UCSD-AML1 (cell line): ENCODE results near the gene TTI1.

ENCODE experiments used
- DNase-seq: peaks from one replicate; lab custom pipeline; 2025; ENCODE audit not compliant: unreplicated experiment; lab: John Stamatoyannopoulos, UW

Gene TTI1

GRCh38 chr20:37939701-37940560 is 93.3 kb downstream of the TTI1 start:
- DNase-seq, result no peak

DNA sequence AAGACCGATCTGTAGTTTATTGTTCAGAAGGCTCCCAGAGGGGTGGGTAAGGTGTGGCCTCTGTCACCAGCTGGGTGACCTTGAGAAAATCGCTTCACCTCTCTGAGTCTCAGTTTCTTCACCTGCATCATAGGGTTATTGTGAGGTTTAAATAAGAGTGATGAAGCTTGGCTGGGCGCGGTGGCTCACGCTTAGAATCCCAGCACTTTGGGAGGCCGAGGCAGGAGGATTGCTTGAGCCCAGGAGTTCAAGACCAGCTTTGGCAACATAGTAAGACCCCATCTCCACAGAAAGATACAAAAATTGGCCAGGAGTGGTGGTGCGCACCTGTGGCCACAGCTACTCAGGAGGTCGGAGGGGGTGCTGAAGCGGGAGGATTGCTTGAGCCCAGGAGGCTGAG is 94.3 kb downstream of the TTI1 start:
- DNase-seq, result no peak

DNA sequence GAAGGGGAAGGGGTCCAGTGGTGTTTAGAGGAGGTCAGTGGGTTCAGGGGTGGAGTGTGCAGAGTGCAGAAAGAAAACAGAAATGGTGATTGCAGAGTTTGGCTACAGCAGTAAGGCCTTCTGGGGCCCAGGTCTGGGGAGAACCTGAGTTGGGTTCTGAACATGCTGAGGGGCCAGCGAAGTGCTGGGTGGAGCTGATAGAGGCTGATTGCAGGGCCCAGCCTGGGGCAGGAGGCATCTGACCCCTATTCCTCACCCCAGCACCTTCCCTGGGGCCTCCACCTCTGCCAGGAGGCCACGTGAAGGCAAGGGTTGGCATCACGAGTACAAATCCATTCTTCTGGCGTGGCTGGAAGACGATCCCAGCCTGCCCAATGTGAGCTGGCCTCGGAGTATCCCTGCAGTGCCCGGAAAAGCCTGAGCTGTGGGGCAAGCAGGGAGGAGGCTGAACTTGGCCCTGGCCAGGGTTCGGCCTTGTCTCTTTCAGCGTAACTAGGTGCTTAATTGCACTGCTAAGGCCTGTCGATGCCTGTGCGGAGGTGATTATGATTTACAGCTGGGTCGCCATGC is 95.0 kb downstream of the TTI1 start:
- no peak for DNase-seq

- DNase-seq, result no peak
Observed at GRCh38 chr20:37937686-37938085, 95.6 kb downstream of the TTI1 start.

DNA sequence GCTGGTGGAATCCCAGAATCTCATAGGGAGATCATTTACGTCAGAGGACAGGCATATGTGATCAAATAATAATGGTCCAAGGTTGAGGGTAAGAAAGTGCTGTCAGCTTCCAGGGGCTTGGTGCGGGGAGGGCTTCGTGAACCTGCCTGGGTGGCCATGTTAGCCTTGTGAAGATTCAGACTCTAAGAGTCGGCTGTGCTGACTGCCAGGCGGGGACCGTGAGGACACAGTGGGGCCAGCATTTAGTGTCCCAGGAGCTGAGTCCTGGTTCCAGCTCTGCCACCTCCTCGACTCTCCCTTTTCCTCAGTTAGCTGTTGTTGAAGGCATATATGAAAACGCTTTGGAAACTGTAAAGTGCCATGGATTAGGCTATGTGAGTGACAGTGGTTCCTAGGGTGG is 96.8 kb downstream of the TTI1 start:
- no peak for DNase-seq

DNA sequence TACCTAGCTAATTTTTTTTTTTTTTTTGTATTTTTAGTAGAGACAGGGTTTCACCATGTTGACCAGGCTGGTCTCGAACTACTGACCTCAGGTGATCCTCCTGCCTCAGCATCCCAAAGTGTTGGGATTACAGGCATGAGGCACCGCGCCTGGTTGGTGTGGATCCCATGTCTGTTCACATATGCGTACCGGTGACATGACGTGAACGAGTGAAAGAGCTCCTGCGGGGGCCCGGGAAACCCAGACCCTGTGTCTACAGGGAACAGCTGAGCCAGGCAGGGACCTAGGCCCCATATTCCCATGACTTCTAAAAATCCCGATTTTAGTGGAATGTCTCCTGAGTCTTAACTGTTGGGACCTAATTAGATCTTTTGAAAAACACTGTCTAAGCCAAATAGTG is 97.2 kb downstream of the TTI1 start:
- no peak for DNase-seq

- DNase-seq, result no peak
Observed at GRCh38 chr20:37935435-37935834, 97.8 kb downstream of the TTI1 start.

GRCh38 chr20:37934634-37935375 is 98.5 kb downstream of the TTI1 start:
- DNase-seq, result no peak

DNA sequence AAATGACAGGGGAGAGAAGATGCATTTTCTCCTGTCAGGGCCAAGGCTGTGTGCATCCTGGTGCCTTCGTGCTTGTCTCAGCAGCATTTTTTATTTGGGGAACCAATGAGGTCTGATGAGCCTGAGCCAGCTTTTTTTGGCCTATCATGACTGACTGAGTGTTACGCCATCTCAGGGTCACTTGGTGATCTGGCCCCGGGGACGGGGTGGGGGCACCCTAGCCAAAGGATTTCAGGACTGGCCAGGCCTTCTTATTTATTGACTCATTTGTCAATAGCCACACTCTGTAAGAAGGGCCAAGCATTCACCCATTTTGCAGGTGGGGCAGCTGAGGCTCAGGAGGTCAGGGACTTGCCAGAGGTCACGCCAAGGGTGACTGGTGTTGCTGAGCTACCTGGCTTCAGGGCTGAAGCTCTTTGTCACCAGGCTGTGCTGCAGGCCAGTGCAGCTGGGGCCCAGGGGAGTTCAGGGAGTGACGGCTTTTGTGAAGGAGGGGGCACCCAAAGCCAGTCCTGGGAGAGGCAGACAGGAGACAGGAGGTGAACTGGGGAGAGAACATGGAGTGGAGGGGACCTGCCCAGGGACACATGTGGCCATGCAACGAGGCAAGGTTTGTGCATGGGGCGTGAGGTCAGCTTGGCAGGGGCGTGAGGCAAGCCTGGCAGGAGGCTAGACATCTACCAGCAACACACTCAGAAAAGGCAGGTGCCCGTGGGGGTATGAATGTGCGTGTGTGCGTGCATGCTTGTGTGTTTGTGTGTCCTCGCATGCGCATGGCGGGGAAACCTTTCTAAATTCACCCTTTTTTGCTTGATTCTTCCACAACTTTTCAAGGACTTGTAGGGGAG is 99.2 kb downstream of the TTI1 start:
- no peak for DNase-seq
